HG02678 (cell line): ENCODE results near the gene SMIM22.

Experiments used
- ATAC-seq: cut with Tn5 transposase; IDR thresholded peaks from one replicate; pipeline ENCODE4 v1.9.1; 2021; ENCODE audit warnings: mild to moderate bottlenecking, moderate library complexity; ENCODE audit not compliant: unreplicated experiment

SMIM22 gene

GRCh38 chr16:4814542-4815173, 19.5 kb downstream of the SMIM22 start:
- no peak for ATAC-seq

- ATAC-seq, result no peak
These were observed 25.5 kb downstream of the SMIM22 start for GRCh38 chr16:4820652-4821051.

- no peak for ATAC-seq
These were observed 30.0 kb downstream of the SMIM22 start for GRCh38 chr16:4825196-4825595.

GRCh38 chr16:4826526-4826925, 31.4 kb downstream of the SMIM22 start:
- no peak for ATAC-seq

DNA sequence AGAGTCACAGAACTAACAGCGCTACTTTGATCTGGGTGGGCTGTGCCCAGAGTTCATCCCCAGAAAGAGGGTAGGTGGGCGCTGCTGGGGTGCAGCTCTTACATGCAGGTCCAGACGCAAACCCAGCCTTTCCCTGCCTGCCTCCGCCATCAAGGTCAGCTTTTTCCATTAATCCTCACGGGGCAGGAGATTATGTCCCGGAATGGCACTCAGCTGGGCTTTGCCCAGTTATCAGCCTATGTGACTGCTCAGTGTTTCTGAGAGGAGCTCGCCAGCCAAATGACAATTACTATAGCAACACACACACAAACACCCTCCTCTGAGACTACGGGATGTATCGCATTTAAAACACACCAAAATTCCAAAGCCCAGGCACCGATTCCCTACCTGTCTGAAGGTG, 31.8 kb downstream of the SMIM22 start:
- ATAC-seq, result no peak

- no peak for ATAC-seq
These were observed 33.6 kb downstream of the SMIM22 start for GRCh38 chr16:4828567-4829321.

- ATAC-seq, result no peak
These were observed 35.2 kb downstream of the SMIM22 start for GRCh38 chr16:4830408-4830807.

- ATAC-seq, result no peak
These were observed 36.4 kb downstream of the SMIM22 start for GRCh38 chr16:4831616-4832015.

- ATAC-seq, result no peak
These were observed 37.7 kb downstream of the SMIM22 start for GRCh38 chr16:4832698-4833343.

DNA sequence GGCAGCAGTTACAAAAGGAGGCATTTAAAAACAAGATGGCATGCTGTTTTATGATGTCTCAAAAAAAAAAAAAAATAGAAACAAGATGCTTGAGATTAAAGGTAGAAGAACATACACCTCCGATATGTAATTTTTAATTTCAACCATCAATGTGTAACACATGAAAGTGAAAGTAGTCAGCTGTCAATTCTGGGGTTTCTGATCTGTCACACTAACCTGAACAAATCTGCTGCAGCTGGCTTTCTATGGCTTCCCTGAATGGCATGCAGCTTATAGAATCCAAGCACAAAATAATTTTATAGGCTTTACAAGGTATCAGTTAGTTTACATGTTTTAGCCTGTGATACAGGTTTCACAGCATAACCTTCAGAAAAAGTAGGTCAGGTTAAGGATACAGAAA, 38.4 kb downstream of the SMIM22 start:
- ATAC-seq, result no peak

GRCh38 chr16:4836727-4837126, 41.6 kb downstream of the SMIM22 start:
- no peak for ATAC-seq

DNA sequence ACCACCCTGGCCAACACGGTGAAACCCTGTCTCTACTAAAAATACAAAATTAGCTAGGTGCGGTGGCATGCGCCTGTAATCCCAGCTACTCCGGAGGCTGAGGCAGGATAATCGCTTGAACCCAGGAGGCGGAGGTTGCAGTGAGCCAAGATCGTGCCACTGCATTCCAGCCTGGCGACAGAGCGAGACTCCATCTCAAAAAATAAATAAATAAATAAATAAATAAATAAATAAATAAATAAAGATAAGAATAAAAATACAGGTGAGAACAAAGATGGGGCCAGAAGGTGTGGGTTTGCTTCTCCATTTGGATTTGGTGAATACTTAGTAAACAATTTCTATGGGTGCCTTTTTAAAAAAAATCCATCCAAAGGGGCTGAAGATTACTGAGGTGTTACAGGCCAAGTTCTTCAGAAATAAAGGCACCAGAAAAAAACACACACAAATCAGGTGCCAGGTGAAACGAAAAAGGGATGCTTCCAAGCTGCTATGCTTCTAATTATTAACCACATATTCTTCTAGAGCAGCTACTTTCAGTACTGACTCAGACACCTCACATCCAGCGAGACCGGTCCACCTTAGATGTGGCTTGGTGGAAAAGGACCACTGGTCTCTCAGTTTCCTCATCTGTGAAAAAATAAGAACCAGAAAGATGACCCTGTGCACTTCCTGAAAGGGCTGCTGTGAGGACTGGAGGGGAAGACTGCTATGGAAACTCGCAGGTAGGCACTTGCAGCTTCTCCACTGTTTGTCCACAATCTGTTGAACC, 42.7 kb downstream of the SMIM22 start:
- ATAC-seq, result no peak

- no peak for ATAC-seq
These were observed 44.8 kb downstream of the SMIM22 start for GRCh38 chr16:4839942-4840341.

DNA sequence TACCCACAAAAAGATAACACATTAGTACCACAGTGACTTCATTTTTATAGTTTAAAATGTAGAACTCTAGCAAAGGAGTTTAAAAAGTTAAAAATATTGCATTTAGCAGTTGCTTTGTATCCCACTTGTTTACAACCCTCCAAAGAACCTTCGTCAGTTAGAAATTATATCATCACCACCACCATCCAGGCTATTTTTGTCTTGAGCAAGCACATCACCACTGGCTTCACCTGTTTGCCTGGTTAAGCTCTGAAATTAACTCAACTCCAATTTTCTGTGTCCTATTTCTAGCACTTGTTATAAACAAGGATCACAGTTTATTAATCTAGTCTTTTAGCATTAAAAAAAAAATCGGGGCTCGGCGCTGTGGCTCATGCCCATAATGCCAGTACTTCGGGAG, 45.8 kb downstream of the SMIM22 start:
- ATAC-seq, result no peak
